Activated CD8-positive, alpha-beta memory T cell treated with anti-CD3 and anti-CD28 coated beads, Interleukin-2, amount 10 ng/mL, durations not matched to agents 7 days and 5 days (primary cell): ENCODE data around the gene FGF5. TPM values are rescaled to one million over a fixed set of nuclear protein-coding genes. Genes with fewer than 3 reads are reported as not detected.
"Not testable (repeated sequence)": the region's sequence is repeated elsewhere in the genome, so short reads cannot be mapped to it uniquely, and the experiment has no call there.

Experiments
- ATAC-seq: fragments of 150-1000 bp; cut with Tn5 transposase; one replicate; pipeline ENCODE4 v1.10.0; 2021; ENCODE audit warnings: moderate library complexity
- CTCF ChIA-PET: fragments of 350-600 bp; sonication (Branson Sonifier 250); formaldehyde crosslinking; loops from one replicate; lab custom pipeline; 2021; ENCODE audit warnings: antibody characterized with exemption; lab: Charles Lee
- DNase-seq: peaks from one replicate; pipeline ENCODE4 v3.0.0-alpha.2; 2020
- H3K27ac Mint-ChIP-seq: one replicate; pipeline ENCODE4 v1.8.0; 2021; ENCODE audit warnings: mild to moderate bottlenecking, mixed read lengths
- H3K27me3 Mint-ChIP-seq: one replicate; pipeline ENCODE4 v1.8.0; 2021; ENCODE audit warnings: mixed read lengths
- H3K36me3 Mint-ChIP-seq: one replicate; pipeline ENCODE4 v1.8.0; 2021; ENCODE audit warnings: mild to moderate bottlenecking, mixed read lengths
- H3K4me1 Mint-ChIP-seq: one replicate; pipeline ENCODE4 v1.8.0; 2021; ENCODE audit warnings: mixed read lengths
- H3K4me3 Mint-ChIP-seq: one replicate; pipeline ENCODE4 v1.8.0; 2021; ENCODE audit warnings: mild to moderate bottlenecking, moderate library complexity, mixed read lengths
- H3K9me3 Mint-ChIP-seq: one replicate; pipeline ENCODE4 v1.8.0; 2022; ENCODE audit warnings: low read depth, mixed read lengths
- total RNA-seq, 2 experiments: library from RNA; stranded (reverse); gene quantifications; one replicate each; pipeline ENCODE4 v1.2.3, GENCODE V29; 2021

Gene FGF5
- total RNA-seq, 2 experiments from 2014 or later = not detected

- DNase-seq = no peak
- Mint-ChIP-seq H3K27me3 (peaks cover 38% of the 10 kb centered on the region), H3K4me3 (no peak overlapping the region)
These were observed 43.0 kb downstream of the FGF5 start for GRCh38 chr4:80309294-80310004.

GRCh38 chr4:80311130-80311529 lies 44.7 kb downstream of the FGF5 start:
- peaks cover 39% of the 10 kb centered on the region for H3K27me3 Mint-ChIP-seq
- CTCF ChIA-PET = interaction anchor here (0.8 kb wide), 1 partner anchor 21 kb away, joined by 3 read pairs; no protein-coding TSS in a partner anchor
- no peak overlapping the region for H3K4me3 Mint-ChIP-seq
- no peaks in the 10 kb centered on the region for H3K9me3 Mint-ChIP-seq
- no peaks in the 10 kb centered on the region for H3K4me1 Mint-ChIP-seq
- no peak for DNase-seq
- ATAC-seq = no peak
- H3K27ac Mint-ChIP-seq = no peak overlapping the region
- no peaks in the 10 kb centered on the region for H3K36me3 Mint-ChIP-seq

More at GRCh38 chr4:80309294-80310004, 43.0 kb downstream of the FGF5 start:
- H3K4me1 Mint-ChIP-seq = no peaks in the 10 kb centered on the region
- H3K9me3 Mint-ChIP-seq = no peaks in the 10 kb centered on the region
- CTCF ChIA-PET = no interaction called here
- H3K36me3 Mint-ChIP-seq = no peaks in the 10 kb centered on the region
- no peak for ATAC-seq
- no peak overlapping the region for H3K27ac Mint-ChIP-seq

DNA sequence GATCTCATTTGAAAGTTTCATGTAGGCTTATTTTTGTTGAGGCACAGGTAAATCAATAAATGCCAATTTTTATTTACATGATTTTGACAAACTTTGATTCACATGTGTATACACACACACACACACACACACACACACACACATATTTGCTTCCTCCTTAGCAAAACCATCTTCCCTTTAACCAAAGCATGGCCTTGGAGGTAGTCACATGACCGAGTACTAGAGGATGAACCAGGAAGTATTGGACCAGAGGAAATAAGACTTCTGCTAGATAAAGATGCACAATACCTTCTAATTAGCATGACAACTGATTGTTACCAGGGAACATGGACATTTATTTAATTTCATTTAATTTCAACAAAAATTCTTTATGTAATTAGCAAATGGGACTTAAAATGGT lies 45.7 kb downstream of the FGF5 start:
- DNase-seq (no peak), ATAC-seq (no peak)
- no peaks in the 10 kb centered on the region for H3K9me3 Mint-ChIP-seq
- no peak overlapping the region for H3K4me3 Mint-ChIP-seq
- H3K27me3 Mint-ChIP-seq = peaks cover 38% of the 10 kb centered on the region
- CTCF ChIA-PET = no interaction called here
- no peaks in the 10 kb centered on the region for H3K36me3 Mint-ChIP-seq
- H3K4me1 Mint-ChIP-seq = no peaks in the 10 kb centered on the region
- H3K27ac Mint-ChIP-seq = no peak overlapping the region

DNA sequence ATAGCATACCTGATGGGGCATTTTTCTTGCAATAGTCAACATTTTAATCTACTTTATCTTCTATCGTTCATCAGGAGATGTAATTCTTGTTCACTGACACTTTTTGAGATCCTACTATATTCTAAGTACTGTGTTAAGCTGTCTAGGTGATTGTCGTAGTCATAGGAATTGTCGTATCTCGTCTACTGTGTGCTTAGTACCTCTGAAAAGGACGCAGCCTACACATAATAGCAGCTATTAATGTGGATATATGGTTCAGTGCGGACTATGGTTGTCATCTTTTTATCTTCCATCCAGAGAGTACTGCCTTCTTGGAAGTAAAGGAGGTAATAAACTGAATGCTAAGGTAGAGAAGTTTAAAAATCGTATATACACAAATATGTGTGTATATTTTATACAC lies 47.2 kb downstream of the FGF5 start:
- DNase-seq (no peak), ATAC-seq (no peak)
- H3K27ac Mint-ChIP-seq = no peak overlapping the region
- H3K27me3 Mint-ChIP-seq = peaks cover 37% of the 10 kb centered on the region
- H3K9me3 Mint-ChIP-seq = no peaks in the 10 kb centered on the region
- no peak overlapping the region for H3K4me3 Mint-ChIP-seq
- no peaks in the 10 kb centered on the region for H3K4me1 Mint-ChIP-seq
- CTCF ChIA-PET = no interaction called here
- H3K36me3 Mint-ChIP-seq = no peaks in the 10 kb centered on the region

DNA sequence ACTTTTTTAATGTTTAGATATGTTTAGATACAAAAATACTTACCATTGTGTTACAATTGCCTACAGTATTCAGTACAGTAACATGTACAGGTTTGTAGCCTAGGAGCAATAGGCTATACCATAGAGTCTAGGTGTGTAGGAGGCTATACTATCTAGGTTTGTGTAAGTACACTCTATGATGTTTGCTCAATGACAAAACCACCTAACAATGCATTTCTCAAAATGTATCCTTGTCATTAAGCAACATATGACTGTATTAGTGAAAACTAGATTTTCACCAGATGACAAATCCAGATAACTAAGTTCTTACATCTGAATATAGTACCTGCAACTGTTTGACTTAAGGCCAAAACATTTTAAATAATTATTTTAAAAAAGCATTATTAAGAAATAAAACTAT lies 49.4 kb downstream of the FGF5 start:
- H3K9me3 Mint-ChIP-seq, CTCF ChIA-PET, H3K4me3 Mint-ChIP-seq, H3K4me1 Mint-ChIP-seq, DNase-seq, H3K27ac Mint-ChIP-seq, ATAC-seq, H3K36me3 Mint-ChIP-seq: not testable (repeated sequence)
- H3K27me3 Mint-ChIP-seq = peaks cover 30% of the 10 kb centered on the region

GRCh38 chr4:80321341-80321740 lies 54.9 kb downstream of the FGF5 start:
- no peak for ATAC-seq
- DNase-seq = no peak
- Mint-ChIP-seq H3K27ac (no peak overlapping the region), H3K4me3 (no peak overlapping the region), H3K4me1 (no peaks in the 10 kb centered on the region), H3K9me3 (no peaks in the 10 kb centered on the region), H3K27me3 (peaks cover 23% of the 10 kb centered on the region), H3K36me3 (no peaks in the 10 kb centered on the region)
- CTCF ChIA-PET = no interaction called here

- Mint-ChIP-seq H3K27ac (no peak overlapping the region), H3K4me1 (no peaks in the 10 kb centered on the region), H3K36me3 (no peaks in the 10 kb centered on the region), H3K4me3 (no peak overlapping the region), H3K9me3 (no peaks in the 10 kb centered on the region), H3K27me3 (peaks cover 19% of the 10 kb centered on the region)
- CTCF ChIA-PET = no interaction called here
- ATAC-seq = no peak
- no peak for DNase-seq
These were observed 55.3 kb downstream of the FGF5 start for GRCh38 chr4:80321776-80322175.

- ATAC-seq (no peak), DNase-seq (no peak)
- Mint-ChIP-seq H3K9me3 (no peaks in the 10 kb centered on the region), H3K36me3 (no peaks in the 10 kb centered on the region), H3K27me3 (peaks cover 13% of the 10 kb centered on the region), H3K4me3 (no peak overlapping the region), H3K27ac (no peak overlapping the region), H3K4me1 (no peaks in the 10 kb centered on the region)
- CTCF ChIA-PET = interaction anchor here (1.2 kb wide), 1 partner anchor 10 kb away, joined by 3 read pairs; no protein-coding TSS in a partner anchor
These were observed 56.3 kb downstream of the FGF5 start for GRCh38 chr4:80322716-80323115.

- no peaks in the 10 kb centered on the region for H3K4me1 Mint-ChIP-seq
- DNase-seq = no peak
- CTCF ChIA-PET = no interaction called here
These were observed 57.7 kb downstream of the FGF5 start for GRCh38 chr4:80324171-80324570.

DNA sequence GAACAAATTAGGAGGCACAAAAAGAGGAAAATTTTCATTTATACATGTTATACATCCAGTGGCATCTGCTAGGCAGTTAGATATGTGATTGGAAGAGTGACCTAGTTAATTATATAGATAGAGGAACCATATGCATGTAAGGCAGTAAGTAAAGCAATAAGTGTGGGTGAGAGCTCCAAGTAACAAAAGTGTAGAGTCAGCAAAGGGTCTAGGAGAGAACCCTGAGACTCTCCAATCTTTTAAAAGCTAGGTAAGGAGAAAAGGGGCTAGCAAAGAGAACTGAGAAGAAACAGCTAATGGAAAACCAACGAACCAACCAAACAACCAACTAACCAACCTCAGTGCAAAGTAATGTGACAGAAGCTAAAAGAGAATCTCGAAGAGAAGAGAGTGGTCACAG lies 65.2 kb downstream of the FGF5 start:
- no peak overlapping the region for H3K27ac Mint-ChIP-seq
- CTCF ChIA-PET = interaction anchor here (0.6 to 1.2 kb wide), 2 partner anchors 17 to 21 kb away, joined by 3 read pairs; no protein-coding TSS in a partner anchor
- H3K4me1 Mint-ChIP-seq = peaks cover 10% of the 10 kb centered on the region
- no peaks in the 10 kb centered on the region for H3K36me3 Mint-ChIP-seq
- ATAC-seq (no peak), DNase-seq (no peak)
- H3K27me3 Mint-ChIP-seq = peaks cover 18% of the 10 kb centered on the region
- no peaks in the 10 kb centered on the region for H3K9me3 Mint-ChIP-seq
- no peak overlapping the region for H3K4me3 Mint-ChIP-seq

More at GRCh38 chr4:80324171-80324570, 57.7 kb downstream of the FGF5 start:
- Mint-ChIP-seq H3K27ac (no peak overlapping the region), H3K27me3 (peaks cover 7% of the 10 kb centered on the region), H3K9me3 (no peaks in the 10 kb centered on the region), H3K4me3 (no peak overlapping the region), H3K36me3 (no peaks in the 10 kb centered on the region)
- no peak for ATAC-seq

DNA sequence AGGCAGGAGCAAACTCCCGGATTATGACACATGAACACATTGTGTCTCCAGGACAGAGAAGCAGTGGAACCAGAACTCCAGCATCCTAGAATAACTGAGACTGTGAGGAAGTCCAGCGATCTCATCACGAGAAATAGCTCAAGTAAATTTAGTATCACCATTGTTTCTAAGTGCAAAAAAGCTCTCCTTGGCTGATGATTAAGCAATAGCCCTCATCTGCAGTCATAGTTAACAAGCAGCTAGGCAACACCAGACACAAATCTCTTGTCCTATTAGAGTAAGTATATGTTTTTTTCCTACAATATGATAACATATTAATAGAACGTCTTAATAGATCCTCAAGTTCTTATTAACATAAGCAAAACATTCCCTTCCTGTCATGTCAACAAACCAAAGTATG lies 66.7 kb downstream of the FGF5 start:
- Mint-ChIP-seq H3K4me3 (no peak overlapping the region), H3K27ac (no peak overlapping the region), H3K27me3 (peaks cover 19% of the 10 kb centered on the region), H3K4me1 (peaks cover 10% of the 10 kb centered on the region), H3K9me3 (no peaks in the 10 kb centered on the region), H3K36me3 (no peaks in the 10 kb centered on the region)
- ATAC-seq = no peak
- no peak for DNase-seq
- CTCF ChIA-PET = interaction anchor here (1.2 to 1.3 kb wide), 2 partner anchors 10 to 16 kb away, joined by 3 read pairs; no protein-coding TSS in a partner anchor

GRCh38 chr4:80334568-80334967 lies 68.1 kb downstream of the FGF5 start:
- DNase-seq (no peak), ATAC-seq (no peak)
- no peak overlapping the region for H3K4me3 Mint-ChIP-seq
- no peaks in the 10 kb centered on the region for H3K36me3 Mint-ChIP-seq
- H3K27ac Mint-ChIP-seq = no peak overlapping the region
- H3K27me3 Mint-ChIP-seq = peaks cover 22% of the 10 kb centered on the region
- CTCF ChIA-PET = no interaction called here
- H3K4me1 Mint-ChIP-seq = peaks cover 10% of the 10 kb centered on the region
- no peaks in the 10 kb centered on the region for H3K9me3 Mint-ChIP-seq

- H3K27ac Mint-ChIP-seq = no peak overlapping the region
- ATAC-seq = no peak
- H3K4me3 Mint-ChIP-seq = peak overlapping the region; percentile 75
- no peak for DNase-seq
- CTCF ChIA-PET = no interaction called here
- peaks cover 10% of the 10 kb centered on the region for H3K4me1 Mint-ChIP-seq
- H3K27me3 Mint-ChIP-seq = peaks cover 22% of the 10 kb centered on the region
- no peaks in the 10 kb centered on the region for H3K36me3 Mint-ChIP-seq
- no peaks in the 10 kb centered on the region for H3K9me3 Mint-ChIP-seq
These were observed 68.7 kb downstream of the FGF5 start for GRCh38 chr4:80335226-80335553.

- H3K4me1 Mint-ChIP-seq = peaks cover 10% of the 10 kb centered on the region
- H3K27ac Mint-ChIP-seq = no peak within 1 kb of the TSS
- CTCF ChIA-PET = no interaction called here
- peak within 1 kb of the TSS; percentile 75 for H3K4me3 Mint-ChIP-seq
- H3K27me3 Mint-ChIP-seq = peaks cover 22% of the 10 kb centered on the region
- H3K36me3 Mint-ChIP-seq = no peaks in the 10 kb centered on the region
- H3K9me3 Mint-ChIP-seq = no peaks in the 10 kb centered on the region
- ATAC-seq = peak; percentile 93
- peak; percentile 74 for DNase-seq
These were observed 69.3 kb downstream of the FGF5 start, which contains the start of gene CFAP299 for GRCh38 chr4:80335554-80336358. CFAP299 (plus strand) TSS chr4:80335730.
